Stimulated activated CD4-positive, alpha-beta T cell treated with anti-CD3 and anti-CD28 coated beads, Interleukin-4, amount 100 ng/mL, for 48 hours (primary cell): ENCODE data around the gene MLXIPL.
"Not testable (repeated sequence)": the region's sequence is repeated elsewhere in the genome, so short reads cannot be mapped to it uniquely, and the experiment has no call there.

Experiments used
- DNase-seq, 2 donors: peaks; one replicate each; pipeline ENCODE4 v3.0.0-alpha.2; 2020; ENCODE audit warnings: low read depth in 2 of 2

MLXIPL gene

GRCh38 chr7:73623798-73624668, at the start of gene MLXIPL:
MLXIPL (minus strand) TSS chr7:73624522; CDS start chr7:73624492, 30 bp downstream.
- DNase-seq: peak; percentile 65 to 72

GRCh38 chr7:73671857-73672445, 47.6 kb upstream of the MLXIPL start:
- DNase-seq: no peak

- DNase-seq: no peak
These were observed 47.0 kb upstream of the MLXIPL start for GRCh38 chr7:73671322-73671661.

- DNase-seq: no peak
These were observed 45.6 kb upstream of the MLXIPL start for GRCh38 chr7:73669858-73670385.

GRCh38 chr7:73669288-73669701, 45.0 kb upstream of the MLXIPL start:
- DNase-seq: no peak

GRCh38 chr7:73668886-73669230, 44.5 kb upstream of the MLXIPL start:
- DNase-seq: no peak

- DNase-seq: no peak
These were observed 44.0 kb upstream of the MLXIPL start for GRCh38 chr7:73668103-73668885.

- peak; percentile 88 to 96 for DNase-seq
These were observed 43.2 kb upstream of the MLXIPL start, which contains the start of gene VPS37D for GRCh38 chr7:73667344-73668102. VPS37D (plus strand) TSS chr7:73667831; CDS start chr7:73667959, 128 bp downstream.

- no peak for DNase-seq
These were observed 38.7 kb upstream of the MLXIPL start for GRCh38 chr7:73663033-73663432.

- not testable (repeated sequence) for DNase-seq
These were observed 36.3 kb upstream of the MLXIPL start for GRCh38 chr7:73660594-73660993.

GRCh38 chr7:73659983-73660382, 35.7 kb upstream of the MLXIPL start:
- no peak for DNase-seq

GRCh38 chr7:73655309-73655708, 31.0 kb upstream of the MLXIPL start:
- not testable (repeated sequence) for DNase-seq

- DNase-seq: no peak
These were observed 28.2 kb upstream of the MLXIPL start for GRCh38 chr7:73652541-73652949.

- no peak for DNase-seq
These were observed 26.2 kb upstream of the MLXIPL start for GRCh38 chr7:73650524-73650923.

GRCh38 chr7:73649576-73649975, 25.3 kb upstream of the MLXIPL start:
- DNase-seq: no peak

- no peak for DNase-seq
These were observed 24.4 kb upstream of the MLXIPL start for GRCh38 chr7:73648593-73649332.

- peak in 1 of 2 donors; percentile 11 for DNase-seq
These were observed 23.6 kb upstream of the MLXIPL start for GRCh38 chr7:73647725-73648592.

- no peak for DNase-seq
These were observed 22.7 kb upstream of the MLXIPL start for GRCh38 chr7:73646785-73647724.
